Activated naive CD4-positive, alpha-beta T cell treated with anti-CD3 and anti-CD28 coated beads, Interleukin-2, amount 50 U/mL, for 24 hours (primary cell): ENCODE measurements around the gene CHD9NB.
"Not testable (repeated sequence)": the region's sequence is repeated elsewhere in the genome, so short reads cannot be mapped to it uniquely, and the experiment has no call there.

Experiments
- H3K27ac Mint-ChIP-seq: one replicate; pipeline ENCODE4 v1.8.0; 2021; ENCODE audit warnings: mild to moderate bottlenecking, mixed read lengths
- H3K27me3 Mint-ChIP-seq: one replicate; pipeline ENCODE4 v1.8.0; 2021; ENCODE audit warnings: mixed read lengths
- H3K36me3 Mint-ChIP-seq: one replicate; pipeline ENCODE4 v1.8.0; 2021; ENCODE audit warnings: mixed read lengths
- H3K4me1 Mint-ChIP-seq: one replicate; pipeline ENCODE4 v1.8.0; 2021; ENCODE audit warnings: mixed read lengths
- H3K4me3 Mint-ChIP-seq: one replicate; pipeline ENCODE4 v1.8.0; 2021; ENCODE audit warnings: mild to moderate bottlenecking, mixed read lengths
- H3K9me3 Mint-ChIP-seq: one replicate; pipeline ENCODE4 v1.8.0; 2021; ENCODE audit warnings: mixed read lengths

CHD9NB gene

DNA sequence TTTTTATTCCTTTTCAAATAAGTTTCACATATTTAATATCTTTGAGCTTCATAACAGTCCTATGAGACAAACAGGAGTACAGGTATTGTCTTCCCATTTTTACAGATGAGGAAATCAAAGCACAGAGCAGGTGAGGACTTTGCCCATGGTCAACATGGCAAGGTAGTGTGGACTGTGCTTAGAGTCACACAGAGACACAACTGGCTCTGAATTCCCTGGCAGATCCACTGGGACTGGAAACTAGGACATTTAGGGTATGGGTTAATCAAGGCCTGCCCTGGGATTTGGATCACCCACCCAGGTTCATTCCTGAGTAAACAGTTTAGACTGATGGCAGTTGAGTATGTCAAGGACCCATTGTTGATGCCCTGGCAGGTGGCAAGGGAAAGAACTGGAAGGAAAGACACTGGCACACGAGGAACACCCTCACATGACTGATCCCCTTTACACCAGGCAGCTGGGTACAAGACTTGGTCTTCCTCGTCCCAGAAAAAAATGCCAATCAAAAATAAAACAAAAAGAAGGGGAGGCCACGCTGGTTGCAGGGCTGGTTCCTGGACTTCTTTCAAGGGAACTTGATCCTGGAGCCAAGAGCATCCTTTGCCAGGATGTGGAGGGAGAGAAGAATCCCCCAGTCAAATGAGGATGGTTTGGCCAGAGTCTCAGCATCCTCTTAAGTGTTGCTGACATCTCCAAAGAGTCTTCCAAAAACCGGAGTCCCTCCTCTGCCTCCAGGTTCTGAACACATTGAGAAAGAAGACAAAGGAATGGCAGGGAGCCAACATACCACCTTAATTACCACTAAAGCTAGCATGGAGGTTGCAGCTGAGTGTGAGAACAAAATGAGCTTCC, 37.0 kb upstream of the CHD9NB start:
- Mint-ChIP-seq H3K4me1 (peaks cover 6% of the 10 kb centered on the region), H3K27ac (no peak overlapping the region), H3K4me3 (no peak overlapping the region), H3K36me3 (no peaks in the 10 kb centered on the region), H3K27me3 (no peaks in the 10 kb centered on the region), H3K9me3 (no peaks in the 10 kb centered on the region)

DNA sequence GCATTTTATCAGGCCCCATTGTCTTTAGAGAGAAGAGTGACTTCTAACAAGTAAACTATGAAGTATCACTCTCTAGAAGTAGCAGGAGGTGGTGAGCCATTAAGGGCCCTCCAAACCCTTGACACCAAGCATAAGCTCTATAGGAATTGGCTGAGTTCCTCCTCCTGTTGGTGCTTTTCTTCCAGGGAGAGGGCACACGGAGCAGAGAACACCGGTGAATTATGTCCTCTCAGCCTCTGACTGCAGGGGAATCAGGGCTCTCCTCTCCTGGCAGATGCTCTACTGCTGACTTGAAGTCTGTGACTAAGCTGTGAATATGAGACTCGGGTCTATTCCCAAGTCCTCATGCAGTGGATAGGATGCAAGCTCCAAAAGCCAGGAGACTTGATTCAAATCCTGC, 34.4 kb upstream of the CHD9NB start:
- H3K9me3 Mint-ChIP-seq, result no peaks in the 10 kb centered on the region
- no peak overlapping the region for H3K4me3 Mint-ChIP-seq
- no peaks in the 10 kb centered on the region for H3K27me3 Mint-ChIP-seq
- H3K27ac Mint-ChIP-seq, result no peak overlapping the region
- H3K36me3 Mint-ChIP-seq, result no peaks in the 10 kb centered on the region
- peaks cover 6% of the 10 kb centered on the region for H3K4me1 Mint-ChIP-seq

DNA sequence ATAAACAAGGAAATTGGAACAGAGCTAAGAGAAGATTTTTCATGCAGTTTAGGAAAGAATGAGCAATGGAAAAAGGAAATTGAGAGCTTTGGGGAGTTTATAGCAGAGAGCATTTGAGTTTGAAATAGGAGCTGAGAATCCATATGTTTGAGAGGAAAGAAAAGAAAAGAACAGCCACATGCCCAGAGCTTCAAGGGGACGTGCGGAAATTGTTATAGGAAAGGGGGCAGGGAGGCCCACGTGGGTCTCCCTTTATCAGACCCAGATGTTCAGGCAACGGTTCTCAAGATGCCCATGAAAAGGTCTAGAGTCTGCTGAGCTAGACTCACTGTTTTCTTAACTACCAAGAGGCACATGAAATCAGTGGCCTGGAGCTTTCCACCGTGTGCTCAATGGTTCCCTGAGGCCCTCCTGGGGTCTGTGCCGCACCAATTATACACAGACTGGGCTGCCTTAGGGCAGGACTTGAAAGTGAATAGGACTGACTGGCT, 33.3 kb upstream of the CHD9NB start:
- no peak overlapping the region for H3K4me3 Mint-ChIP-seq
- no peaks in the 10 kb centered on the region for H3K36me3 Mint-ChIP-seq
- H3K27ac Mint-ChIP-seq, result no peak overlapping the region
- peaks cover 4% of the 10 kb centered on the region for H3K4me1 Mint-ChIP-seq
- H3K9me3 Mint-ChIP-seq, result no peaks in the 10 kb centered on the region
- no peaks in the 10 kb centered on the region for H3K27me3 Mint-ChIP-seq

DNA sequence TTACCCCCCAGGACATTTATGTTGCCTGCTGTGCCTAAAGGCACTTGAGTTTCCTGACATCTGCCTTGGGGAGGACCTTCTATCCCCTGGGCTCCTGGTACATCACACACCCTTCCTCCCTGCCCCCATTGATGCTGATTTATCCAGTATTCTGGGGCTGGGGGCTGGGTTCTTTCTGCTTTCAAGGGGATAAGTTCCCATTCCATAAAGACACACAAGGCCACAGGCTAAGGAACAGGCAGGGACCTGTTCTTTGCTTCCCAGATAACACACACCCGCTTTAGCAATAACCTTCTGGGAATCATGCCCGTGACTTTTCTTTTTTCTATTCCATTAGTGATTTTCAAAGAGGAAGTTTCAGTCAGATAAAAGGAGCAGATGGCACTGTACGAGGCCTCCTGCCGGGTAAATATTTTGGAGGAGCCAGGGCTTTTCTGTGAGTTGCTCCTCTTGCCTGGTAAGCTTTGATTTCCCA, 32.7 kb upstream of the CHD9NB start:
- Mint-ChIP-seq H3K27me3 (no peaks in the 10 kb centered on the region), H3K9me3 (no peaks in the 10 kb centered on the region), H3K27ac (no peak overlapping the region), H3K4me3 (no peak overlapping the region), H3K36me3 (no peaks in the 10 kb centered on the region), H3K4me1 (peaks cover under 1% of the 10 kb centered on the region)

DNA sequence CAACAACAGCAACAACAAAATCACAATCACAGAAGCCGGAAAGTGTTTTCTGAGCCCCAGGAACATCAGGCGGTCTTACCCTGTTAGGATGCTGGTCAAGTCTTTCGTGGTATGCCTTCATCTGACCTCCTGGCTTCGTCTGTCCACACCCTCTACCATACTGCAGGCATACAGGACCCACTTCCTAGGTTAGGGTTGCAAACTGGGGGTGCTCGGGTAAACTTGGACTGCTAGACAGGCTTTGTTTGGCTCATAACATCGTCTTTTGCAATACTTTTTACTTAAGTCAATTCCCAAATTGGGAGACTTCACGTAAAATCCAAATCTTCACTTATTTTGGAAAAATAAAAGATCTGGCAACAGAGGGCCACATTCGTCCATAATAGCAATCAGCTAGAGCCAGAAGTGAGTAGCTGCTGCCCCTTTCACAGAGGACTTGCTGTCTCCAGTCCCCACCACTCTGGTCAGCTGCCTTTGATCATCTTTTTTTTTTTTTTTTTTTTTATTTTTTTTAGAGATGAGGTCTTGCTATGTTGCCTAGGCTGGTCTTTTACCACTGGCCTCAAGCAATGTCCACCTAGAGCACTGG, 32.1 kb upstream of the CHD9NB start:
- Mint-ChIP-seq H3K27ac (no peak overlapping the region), H3K4me1 (no peaks in the 10 kb centered on the region), H3K27me3 (no peaks in the 10 kb centered on the region), H3K4me3 (no peak overlapping the region), H3K9me3 (no peaks in the 10 kb centered on the region), H3K36me3 (no peaks in the 10 kb centered on the region)

DNA sequence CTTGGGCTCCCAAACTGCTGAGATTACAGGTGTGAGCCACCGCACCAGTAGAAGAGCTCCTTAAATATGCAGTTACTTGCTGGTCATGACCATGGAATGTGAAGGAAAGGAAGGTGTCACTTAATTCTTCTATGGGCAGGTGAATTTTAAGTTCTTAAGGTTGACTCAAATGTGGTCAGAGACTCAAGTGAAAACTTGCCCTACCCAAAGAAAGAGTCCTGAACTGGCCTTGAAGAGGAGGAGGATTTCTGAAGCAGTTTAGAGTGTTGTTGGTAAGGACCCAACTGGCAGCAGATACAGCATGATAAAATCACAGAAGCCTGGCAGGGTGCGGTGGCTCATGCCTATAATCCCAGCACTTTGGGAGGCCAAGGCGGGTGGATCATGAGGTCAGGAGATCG, 31.4 kb upstream of the CHD9NB start:
- Mint-ChIP-seq H3K4me3 (no peak overlapping the region), H3K4me1 (no peaks in the 10 kb centered on the region), H3K27me3 (no peaks in the 10 kb centered on the region), H3K9me3 (no peaks in the 10 kb centered on the region), H3K36me3 (no peaks in the 10 kb centered on the region), H3K27ac (no peak overlapping the region)

DNA sequence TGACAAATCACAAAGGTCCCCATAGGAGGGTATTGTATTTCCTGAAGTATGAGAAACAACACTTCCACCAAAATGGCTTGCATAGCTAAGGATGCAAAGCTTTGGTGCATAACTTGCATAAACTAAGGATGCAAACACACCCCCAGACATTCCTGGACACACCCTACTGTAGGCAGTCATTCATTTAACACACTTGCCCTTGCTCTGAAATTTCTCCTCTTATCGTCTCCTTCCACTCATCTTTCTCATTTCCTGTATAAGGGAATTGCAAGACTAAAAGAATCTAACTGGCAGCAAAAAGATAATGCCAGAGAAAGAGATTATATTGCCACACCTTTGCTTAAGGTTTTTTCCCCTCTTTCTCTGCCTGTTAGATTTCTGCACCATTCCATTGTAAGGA, 30.4 kb upstream of the CHD9NB start:
- Mint-ChIP-seq H3K9me3 (no peaks in the 10 kb centered on the region), H3K27ac (no peak overlapping the region), H3K4me1 (no peaks in the 10 kb centered on the region), H3K27me3 (no peaks in the 10 kb centered on the region), H3K36me3 (no peaks in the 10 kb centered on the region), H3K4me3 (no peak overlapping the region)

DNA sequence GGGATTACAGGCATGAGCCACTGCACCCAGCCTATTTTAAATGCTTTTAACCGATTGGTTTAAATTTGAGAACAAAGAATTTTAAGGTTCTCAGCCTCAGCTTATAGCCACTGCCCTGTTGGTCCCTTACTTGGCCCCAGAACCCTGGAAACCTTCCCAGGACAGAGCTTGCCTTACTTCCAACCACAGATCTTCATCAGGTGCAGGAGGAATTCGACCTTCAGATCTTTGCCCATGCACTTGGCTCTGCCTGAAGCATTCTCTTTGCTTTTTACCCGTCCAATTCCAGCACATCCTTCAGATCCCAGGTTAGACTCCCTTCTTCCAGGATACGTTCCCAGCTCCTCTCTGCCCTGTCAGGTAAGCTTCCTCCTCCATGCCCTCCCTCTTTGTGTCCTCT, 29.8 kb upstream of the CHD9NB start:
- Mint-ChIP-seq H3K36me3 (no peaks in the 10 kb centered on the region), H3K9me3 (no peaks in the 10 kb centered on the region), H3K27ac (no peak overlapping the region), H3K4me1 (no peaks in the 10 kb centered on the region), H3K4me3 (no peak overlapping the region), H3K27me3 (no peaks in the 10 kb centered on the region)

DNA sequence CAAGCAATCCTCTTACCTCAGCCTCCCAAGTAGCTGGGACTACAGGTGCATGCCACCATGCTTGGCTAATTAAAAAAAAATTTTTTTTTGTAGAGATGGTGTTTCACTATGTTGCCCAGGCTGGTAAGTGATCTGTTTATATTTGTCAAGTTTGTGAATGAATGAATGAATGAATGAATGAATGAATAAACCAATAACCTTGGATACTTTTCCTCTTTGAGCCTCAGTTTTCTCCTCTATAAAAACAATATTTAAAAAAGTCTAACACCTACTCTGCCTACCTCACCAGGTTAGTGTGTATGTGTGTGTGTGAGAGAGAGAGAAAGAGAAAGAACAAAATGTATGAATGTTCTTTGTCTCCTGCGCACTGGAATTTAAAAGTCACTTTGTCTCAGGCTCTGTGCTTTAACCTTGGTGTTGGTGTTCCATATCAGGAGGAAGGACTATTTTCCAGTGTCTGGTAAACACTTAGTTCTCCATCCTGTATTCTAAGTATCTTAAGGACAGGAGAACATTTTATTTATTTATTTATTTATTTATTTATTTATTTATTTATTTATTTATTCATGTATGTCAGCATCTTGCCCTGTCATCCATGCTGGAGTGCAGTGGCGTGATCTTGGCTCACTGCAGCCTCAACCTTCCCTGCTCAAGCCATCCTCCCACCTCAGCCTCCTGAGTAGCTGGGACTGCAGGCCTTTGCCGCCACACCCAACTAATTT, 29.1 kb upstream of the CHD9NB start:
- Mint-ChIP-seq H3K9me3 (no peaks in the 10 kb centered on the region), H3K4me3 (no peak overlapping the region), H3K36me3 (no peaks in the 10 kb centered on the region), H3K27me3 (no peaks in the 10 kb centered on the region), H3K4me1 (no peaks in the 10 kb centered on the region), H3K27ac (no peak overlapping the region)

DNA sequence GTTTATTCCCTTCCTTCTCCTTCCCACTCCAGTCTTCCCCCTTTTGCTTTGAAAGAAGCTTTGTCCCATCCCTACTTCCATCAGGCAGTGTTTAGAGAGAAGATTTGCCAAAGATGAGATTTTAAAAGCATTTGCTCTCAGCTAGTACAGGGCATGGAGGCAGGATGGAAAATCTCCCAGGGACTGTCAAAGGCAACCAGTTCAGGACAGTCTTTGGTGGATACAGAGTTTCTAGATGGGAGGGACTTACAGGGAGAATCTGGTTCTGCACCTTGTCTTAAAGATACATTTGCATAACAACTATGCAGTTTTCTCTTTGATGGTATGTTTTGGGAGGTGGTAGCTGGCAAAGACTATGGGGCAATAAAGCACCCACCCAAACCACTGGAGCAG, 28.3 kb upstream of the CHD9NB start:
- H3K9me3 Mint-ChIP-seq, result no peaks in the 10 kb centered on the region
- no peak overlapping the region for H3K27ac Mint-ChIP-seq
- H3K36me3 Mint-ChIP-seq, result no peaks in the 10 kb centered on the region
- H3K4me3 Mint-ChIP-seq, result no peak overlapping the region
- H3K4me1 Mint-ChIP-seq, result no peaks in the 10 kb centered on the region
- H3K27me3 Mint-ChIP-seq, result no peaks in the 10 kb centered on the region

DNA sequence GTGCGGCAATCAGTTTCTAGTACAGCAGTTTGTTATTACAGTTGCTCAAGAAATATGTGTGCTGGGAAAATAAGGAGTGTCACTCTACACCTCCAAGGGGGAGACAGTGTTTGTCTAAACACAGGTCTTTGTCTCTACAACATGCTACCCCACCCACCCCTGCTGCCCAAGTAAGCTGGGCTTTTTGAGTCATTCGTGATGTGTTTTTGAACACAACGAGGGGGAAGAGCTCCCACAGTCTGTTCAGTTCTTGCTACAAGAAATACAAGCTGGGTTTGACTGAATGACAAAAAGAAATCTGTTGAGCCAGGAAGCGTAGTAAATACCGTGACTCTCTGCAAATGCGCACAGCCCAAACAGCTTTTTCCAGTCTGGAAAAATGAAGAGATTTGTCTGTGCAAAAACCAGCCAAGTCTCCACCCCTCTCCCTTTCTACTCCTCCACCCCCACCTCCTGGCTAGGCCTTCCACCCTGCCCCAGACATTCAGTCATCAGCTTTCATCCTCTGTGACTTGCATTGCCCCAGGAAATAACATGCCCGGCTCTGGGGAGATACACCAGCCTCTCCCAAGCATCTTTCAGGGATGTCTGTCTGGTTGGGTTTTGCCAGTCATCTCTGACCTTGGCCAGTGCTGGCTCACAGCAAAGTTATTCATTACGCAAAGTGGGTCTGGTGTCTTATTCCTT, 27.8 kb upstream of the CHD9NB start:
- Mint-ChIP-seq H3K4me1 (no peaks in the 10 kb centered on the region), H3K27me3 (no peaks in the 10 kb centered on the region), H3K36me3 (no peaks in the 10 kb centered on the region), H3K4me3 (no peak overlapping the region), H3K27ac (no peak overlapping the region), H3K9me3 (no peaks in the 10 kb centered on the region)

DNA sequence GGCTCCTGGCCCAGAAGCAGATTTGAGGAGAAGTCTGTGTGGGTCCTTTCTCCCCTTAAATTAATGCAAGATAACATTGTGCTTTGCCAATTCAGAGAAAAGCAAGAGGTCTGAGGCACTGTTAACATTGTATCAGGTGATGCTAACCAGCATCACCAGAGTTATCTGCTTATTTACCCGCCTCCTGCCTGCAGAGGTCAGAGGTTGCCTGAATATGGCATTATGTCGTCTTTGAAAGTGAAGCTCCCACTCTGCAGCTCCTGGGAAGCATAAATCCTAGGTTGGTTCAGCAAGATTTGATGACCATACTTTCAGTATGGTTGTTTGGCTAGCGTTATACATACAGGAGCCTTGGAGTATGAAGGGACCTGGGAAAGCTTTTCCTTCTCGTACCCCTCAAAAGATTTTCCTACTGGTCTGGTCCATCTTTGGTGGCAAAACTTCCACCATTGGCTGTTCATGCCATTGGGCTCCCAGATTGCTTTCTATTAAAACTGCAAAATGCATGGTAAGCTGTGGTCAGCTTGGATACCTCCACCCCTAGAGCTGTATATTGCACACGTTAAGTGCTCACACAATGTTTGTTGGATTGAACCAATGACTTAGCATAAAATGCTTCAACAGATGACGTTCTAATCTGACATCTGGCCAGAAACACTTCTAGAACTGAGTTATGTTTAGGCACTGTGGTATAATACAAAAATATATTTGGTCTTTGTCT, 26.2 kb upstream of the CHD9NB start:
- Mint-ChIP-seq H3K36me3 (no peaks in the 10 kb centered on the region), H3K27me3 (no peaks in the 10 kb centered on the region), H3K4me1 (no peaks in the 10 kb centered on the region), H3K27ac (no peak overlapping the region), H3K9me3 (no peaks in the 10 kb centered on the region), H3K4me3 (no peak overlapping the region)

DNA sequence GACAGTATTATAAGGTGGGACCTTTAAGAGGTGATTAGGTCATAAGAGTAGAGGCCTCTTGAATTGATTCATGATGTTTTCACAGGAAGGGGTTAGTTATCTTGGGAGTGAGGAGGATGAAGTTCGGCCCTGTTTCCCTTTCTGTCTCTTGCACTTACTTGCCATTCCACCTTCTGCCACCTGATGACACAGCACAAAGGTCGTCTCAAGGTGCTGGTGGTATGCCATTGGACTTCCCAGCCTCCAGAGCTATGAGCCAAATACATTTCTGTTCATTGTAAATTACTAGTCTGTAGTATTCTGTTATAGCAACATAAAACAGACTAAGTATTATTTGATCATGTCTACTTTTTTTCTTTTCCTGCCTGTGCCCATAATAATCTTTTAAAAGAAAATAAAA, 25.6 kb upstream of the CHD9NB start:
- Mint-ChIP-seq H3K4me3 (no peak overlapping the region), H3K4me1 (no peaks in the 10 kb centered on the region), H3K36me3 (no peaks in the 10 kb centered on the region), H3K9me3 (no peaks in the 10 kb centered on the region), H3K27me3 (no peaks in the 10 kb centered on the region), H3K27ac (no peak overlapping the region)

DNA sequence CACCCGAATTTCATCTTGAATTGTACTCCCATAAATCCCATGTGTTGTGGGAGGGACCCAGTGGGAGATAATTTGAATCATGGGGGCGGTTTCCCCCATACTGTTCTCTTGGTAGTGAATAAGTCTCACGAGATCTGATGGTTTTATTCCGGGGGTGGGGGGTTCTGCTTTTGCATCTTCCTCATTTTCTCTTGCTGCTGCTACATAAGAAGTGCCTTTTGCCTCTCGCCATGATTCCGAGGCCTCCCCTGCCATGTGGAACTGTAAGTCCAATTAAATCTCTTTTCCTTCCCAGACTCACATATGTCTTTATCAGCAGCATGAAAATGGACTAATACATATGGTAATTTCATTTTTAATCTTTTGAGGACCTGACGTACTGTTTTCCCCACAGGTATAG, 22.8 kb upstream of the CHD9NB start:
- not testable (repeated sequence) for H3K4me1 Mint-ChIP-seq, H3K4me3 Mint-ChIP-seq, H3K9me3 Mint-ChIP-seq, H3K27me3 Mint-ChIP-seq, H3K27ac Mint-ChIP-seq, H3K36me3 Mint-ChIP-seq

DNA sequence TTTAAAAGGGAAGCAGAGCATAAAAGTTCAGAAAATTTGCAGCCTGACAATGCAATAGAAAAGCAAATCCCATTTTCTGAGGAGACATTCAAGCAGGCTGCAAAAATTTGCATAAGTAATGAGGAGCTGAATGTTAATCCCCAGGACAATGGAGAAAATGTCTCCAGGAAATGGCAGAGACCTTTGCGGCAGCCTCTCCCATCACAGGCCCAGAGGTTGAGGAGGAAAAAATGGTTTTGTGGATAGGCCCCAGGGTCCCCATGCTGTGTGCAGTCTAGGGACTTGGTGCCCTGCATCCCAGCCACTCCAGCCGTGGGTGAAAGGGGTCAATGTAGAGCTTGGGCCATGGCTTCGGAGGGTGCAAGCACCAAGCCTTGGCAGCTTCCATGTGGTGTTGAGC, 21.6 kb upstream of the CHD9NB start:
- H3K4me3 Mint-ChIP-seq, H3K9me3 Mint-ChIP-seq, H3K27me3 Mint-ChIP-seq, H3K4me1 Mint-ChIP-seq, H3K36me3 Mint-ChIP-seq, H3K27ac Mint-ChIP-seq: not testable (repeated sequence)
